GM23248 (cell line): ENCODE measurements around the gene ACSS2.

Experiments
- EZH2 ChIP-seq: fragments of 200-600 bp; sonication (generic); IDR thresholded peaks from 2 replicates; pipeline ENCODE4 v1.6.1; 2018; ENCODE audit warnings: antibody characterized with exemption, mild to moderate bottlenecking; ENCODE audit not compliant: insufficient read depth, poor library complexity, severe bottlenecking
- EZH2phosphoT487 ChIP-seq: fragments of 200-600 bp; sonication (generic); IDR thresholded peaks from 2 replicates; pipeline ENCODE4 v1.6.1; 2018; ENCODE audit warnings: antibody characterized with exemption, moderate library complexity, mild to moderate bottlenecking, low read depth; ENCODE audit not compliant: insufficient read depth

- TF ChIP-seq EZH2 (no peak), EZH2phosphoT487 (no peak)
Observed at GRCh38 chr20:34862724-34863123, 13.7 kb upstream of the ACSS2 start.
